Measurements from ENCODE around the gene BTD. TPM values are rescaled to one million over a fixed set of nuclear protein-coding genes. Genes with fewer than 3 reads are reported as not detected.
"Not testable (repeated sequence)": the region's sequence is repeated elsewhere in the genome, so short reads cannot be mapped to it uniquely, and the experiment has no call there.

The BTD gene
- total RNA-seq, 1 donor from 2014 or later = 16.2 TPM

DNA sequence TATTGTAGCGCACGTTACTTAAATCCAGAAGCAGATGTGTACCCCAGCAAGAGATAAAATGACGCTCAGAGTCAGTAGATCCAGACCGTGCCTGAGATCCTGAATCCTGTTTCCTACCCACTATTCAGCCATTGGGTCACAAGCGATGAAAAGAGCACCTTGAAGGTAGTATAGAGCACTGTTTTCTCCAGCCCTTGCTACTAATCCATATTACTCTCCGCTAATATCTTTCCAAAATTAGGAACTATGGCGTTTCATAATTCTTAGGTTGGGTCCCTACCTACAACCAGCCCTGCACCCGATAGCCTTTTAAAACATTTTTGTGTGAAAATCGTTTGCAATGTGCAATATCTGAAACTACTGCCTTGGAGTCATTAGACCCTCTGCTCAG is 596 bp downstream of the BTD start:
- Histone ChIP-seq H3K27me3 (ENCODE audit: insufficient read depth, low read length) (no peaks in the 10 kb centered on the region), H3K9me3 (ENCODE audit: insufficient read depth, low read depth, low read length) (no peaks in the 10 kb centered on the region), H3K36me3 (ENCODE audit: insufficient read depth, low read length) (peaks cover 21% of the 10 kb centered on the region), H4K20me1 (ENCODE audit: insufficient read depth, low read length) (peaks cover 9% of the 10 kb centered on the region), H3K9ac (ENCODE audit: low read length) (peak overlapping the region; percentile 95), H3K27ac (ENCODE audit: low read depth, low read length) (peak overlapping the region; percentile 86), H3K4me2 (ENCODE audit: low read length) (peak overlapping the region; percentile 87), H3K4me3 (ENCODE audit: insufficient read depth, low read depth, low read length) (peak overlapping the region; percentile 98), H2AFZ (ENCODE audit: low read depth, low read length) (peak overlapping the region; percentile 99), H3K79me2 (ENCODE audit: insufficient read depth, low read length) (peaks cover 16% of the 10 kb centered on the region), H3K4me1 (ENCODE audit: insufficient read depth, low read length) (peaks cover 12% of the 10 kb centered on the region)
- DNase-seq (ENCODE audit: low read depth) (no peak), FAIRE-seq (no peak)
- H3K27me3 Mint-ChIP-seq (ENCODE audit: low read depth, unreplicated experiment) = no peaks in the 10 kb centered on the region
- no peak for TF ChIP-seq EZH2 (IDR thresholded peaks at IDR 0.05; ENCODE audit: insufficient read depth, low read length)
- TF ChIP-seq, protein P1, sequence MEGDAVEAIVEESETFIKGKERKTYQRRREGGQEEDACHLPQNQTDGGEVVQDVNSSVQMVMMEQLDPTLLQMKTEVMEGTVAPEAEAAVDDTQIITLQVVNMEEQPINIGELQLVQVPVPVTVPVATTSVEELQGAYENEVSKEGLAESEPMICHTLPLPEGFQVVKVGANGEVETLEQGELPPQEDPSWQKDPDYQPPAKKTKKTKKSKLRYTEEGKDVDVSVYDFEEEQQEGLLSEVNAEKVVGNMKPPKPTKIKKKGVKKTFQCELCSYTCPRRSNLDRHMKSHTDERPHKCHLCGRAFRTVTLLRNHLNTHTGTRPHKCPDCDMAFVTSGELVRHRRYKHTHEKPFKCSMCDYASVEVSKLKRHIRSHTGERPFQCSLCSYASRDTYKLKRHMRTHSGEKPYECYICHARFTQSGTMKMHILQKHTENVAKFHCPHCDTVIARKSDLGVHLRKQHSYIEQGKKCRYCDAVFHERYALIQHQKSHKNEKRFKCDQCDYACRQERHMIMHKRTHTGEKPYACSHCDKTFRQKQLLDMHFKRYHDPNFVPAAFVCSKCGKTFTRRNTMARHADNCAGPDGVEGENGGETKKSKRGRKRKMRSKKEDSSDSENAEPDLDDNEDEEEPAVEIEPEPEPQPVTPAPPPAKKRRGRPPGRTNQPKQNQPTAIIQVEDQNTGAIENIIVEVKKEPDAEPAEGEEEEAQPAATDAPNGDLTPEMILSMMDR (IDR thresholded peaks at IDR 0.05; ENCODE audit: insufficient read depth, low read depth, low read length) = no peak
- peaks cover 13% of the 10 kb centered on the region for H3K4me1 Mint-ChIP-seq (ENCODE audit: low read depth, unreplicated experiment)
- H3K4me3 Mint-ChIP-seq (ENCODE audit: unreplicated experiment) = peak overlapping the region; percentile 99
- H3K27ac Mint-ChIP-seq (ENCODE audit: unreplicated experiment) = peak overlapping the region; percentile 87
- H3K36me3 Mint-ChIP-seq (ENCODE audit: low read depth, unreplicated experiment) = peaks cover 6% of the 10 kb centered on the region
- H3K9me3 Mint-ChIP-seq (ENCODE audit: unreplicated experiment) = no peaks in the 10 kb centered on the region

- not testable (repeated sequence) for H3K27ac ChIP-seq (ENCODE audit: low read depth, low read length); H3K27ac Mint-ChIP-seq (ENCODE audit: unreplicated experiment); H3K27me3 Mint-ChIP-seq (ENCODE audit: low read depth, unreplicated experiment); H3K9me3 ChIP-seq (ENCODE audit: insufficient read depth, low read depth, low read length); H2AFZ ChIP-seq (ENCODE audit: low read depth, low read length); H3K36me3 Mint-ChIP-seq (ENCODE audit: low read depth, unreplicated experiment); H3K27me3 ChIP-seq (ENCODE audit: insufficient read depth, low read length); H4K20me1 ChIP-seq (ENCODE audit: insufficient read depth, low read length); FAIRE-seq; H3K9me3 Mint-ChIP-seq (ENCODE audit: unreplicated experiment); DNase-seq (ENCODE audit: low read depth)
- Histone ChIP-seq H3K36me3 (ENCODE audit: insufficient read depth, low read length) (peaks cover 14% of the 10 kb centered on the region), H3K79me2 (ENCODE audit: insufficient read depth, low read length) (peaks cover 16% of the 10 kb centered on the region), H3K9ac (ENCODE audit: low read length) (peak overlapping the region; percentile 95), H3K4me1 (ENCODE audit: insufficient read depth, low read length) (peaks cover 12% of the 10 kb centered on the region), H3K4me3 (ENCODE audit: insufficient read depth, low read depth, low read length) (peak overlapping the region; percentile 98), H3K4me2 (ENCODE audit: low read length) (peak overlapping the region; percentile 87)
- Mint-ChIP-seq H3K4me3 (ENCODE audit: unreplicated experiment) (peak overlapping the region; percentile 99), H3K4me1 (ENCODE audit: low read depth, unreplicated experiment) (peaks cover 13% of the 10 kb centered on the region)
Observed at GRCh38 chr3:15602816-15603215, 1.3 kb downstream of the BTD start.

- not testable (repeated sequence) for H3K4me3 ChIP-seq (ENCODE audit: insufficient read depth, low read depth, low read length); H3K36me3 Mint-ChIP-seq (ENCODE audit: low read depth, unreplicated experiment); H3K4me3 Mint-ChIP-seq (ENCODE audit: unreplicated experiment); H4K20me1 ChIP-seq (ENCODE audit: insufficient read depth, low read length); H3K27ac Mint-ChIP-seq (ENCODE audit: unreplicated experiment); FAIRE-seq; H3K27me3 Mint-ChIP-seq (ENCODE audit: low read depth, unreplicated experiment); H2AFZ ChIP-seq (ENCODE audit: low read depth, low read length); DNase-seq (ENCODE audit: low read depth); H3K4me2 ChIP-seq (ENCODE audit: low read length); H3K9ac ChIP-seq (ENCODE audit: low read length); H3K9me3 ChIP-seq (ENCODE audit: insufficient read depth, low read depth, low read length); H3K27me3 ChIP-seq (ENCODE audit: insufficient read depth, low read length); H3K27ac ChIP-seq (ENCODE audit: low read depth, low read length); H3K36me3 ChIP-seq (ENCODE audit: insufficient read depth, low read length); H3K9me3 Mint-ChIP-seq (ENCODE audit: unreplicated experiment)
- peaks cover 12% of the 10 kb centered on the region for H3K79me2 ChIP-seq (ENCODE audit: insufficient read depth, low read length)
- H3K4me1 ChIP-seq (ENCODE audit: insufficient read depth, low read length) = peaks cover 12% of the 10 kb centered on the region
- H3K4me1 Mint-ChIP-seq (ENCODE audit: low read depth, unreplicated experiment) = peaks cover 13% of the 10 kb centered on the region
Observed at GRCh38 chr3:15604584-15604983, 3.0 kb downstream of the BTD start.

All from astrocyte (in vitro differentiated cells and primary cell).